Measurements from ENCODE around the gene POU3F2. TPM values are rescaled to one million over a fixed set of nuclear protein-coding genes. Genes with fewer than 3 reads are reported as not detected.

POU3F2 gene
- total and polyA plus RNA-seq, 3 donors from 2014 or later = 0.31 to 0.32 (median 0.31) TPM

DNA sequence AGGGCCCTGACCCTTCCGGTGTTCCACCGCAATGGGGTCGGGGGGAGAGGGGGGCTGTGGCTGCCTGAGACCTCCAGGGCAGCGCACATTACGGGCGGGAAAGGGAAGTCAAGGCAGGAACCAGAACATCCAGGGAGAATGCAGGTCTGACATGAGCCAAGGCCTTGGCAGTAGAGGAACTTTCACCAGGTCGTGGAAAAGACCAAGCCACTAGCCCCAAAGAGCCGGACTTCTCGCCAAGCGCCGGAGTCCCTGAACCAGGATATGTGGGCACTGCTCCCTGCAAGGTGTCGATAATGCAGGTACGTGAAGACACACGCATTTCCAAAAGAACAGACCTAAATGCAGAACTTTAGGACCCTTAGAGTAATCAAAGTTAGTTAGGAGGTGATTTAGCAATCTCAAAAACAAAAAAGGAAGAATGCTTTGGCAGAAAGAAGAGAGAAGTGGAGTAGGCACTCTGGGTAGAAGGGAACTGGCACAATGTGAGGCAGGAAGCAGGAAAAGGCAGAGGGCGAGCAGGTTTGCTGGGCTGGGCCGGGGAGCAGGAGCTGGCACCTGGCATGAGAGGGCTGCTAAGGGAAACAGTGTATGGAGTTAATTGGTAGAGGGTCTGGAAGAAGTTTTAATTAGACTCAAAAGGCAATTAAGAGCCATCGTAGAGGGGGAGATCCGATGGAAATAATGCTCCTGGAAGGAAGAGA lies 14.3 kb downstream of the POU3F2 start:
- DNase-seq = no peak
- H3K36me3 ChIP-seq (ENCODE audit: low read depth, missing control alignments) = no peaks in the 10 kb centered on the region
- 45 to 53% methylated on average over 12 to 18 of the region's 18 CpGs for WGBS, 2 donors
- peaks cover 8% of the 10 kb centered on the region for H3K4me1 ChIP-seq
- no peak for TF ChIP-seq POLR2A (IDR thresholded peaks at IDR 0.05)
- TF ChIP-seq, protein P1, sequence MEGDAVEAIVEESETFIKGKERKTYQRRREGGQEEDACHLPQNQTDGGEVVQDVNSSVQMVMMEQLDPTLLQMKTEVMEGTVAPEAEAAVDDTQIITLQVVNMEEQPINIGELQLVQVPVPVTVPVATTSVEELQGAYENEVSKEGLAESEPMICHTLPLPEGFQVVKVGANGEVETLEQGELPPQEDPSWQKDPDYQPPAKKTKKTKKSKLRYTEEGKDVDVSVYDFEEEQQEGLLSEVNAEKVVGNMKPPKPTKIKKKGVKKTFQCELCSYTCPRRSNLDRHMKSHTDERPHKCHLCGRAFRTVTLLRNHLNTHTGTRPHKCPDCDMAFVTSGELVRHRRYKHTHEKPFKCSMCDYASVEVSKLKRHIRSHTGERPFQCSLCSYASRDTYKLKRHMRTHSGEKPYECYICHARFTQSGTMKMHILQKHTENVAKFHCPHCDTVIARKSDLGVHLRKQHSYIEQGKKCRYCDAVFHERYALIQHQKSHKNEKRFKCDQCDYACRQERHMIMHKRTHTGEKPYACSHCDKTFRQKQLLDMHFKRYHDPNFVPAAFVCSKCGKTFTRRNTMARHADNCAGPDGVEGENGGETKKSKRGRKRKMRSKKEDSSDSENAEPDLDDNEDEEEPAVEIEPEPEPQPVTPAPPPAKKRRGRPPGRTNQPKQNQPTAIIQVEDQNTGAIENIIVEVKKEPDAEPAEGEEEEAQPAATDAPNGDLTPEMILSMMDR (IDR thresholded peaks at IDR 0.05) = no peak
- H3K9me3 ChIP-seq = no peaks in the 10 kb centered on the region
- H3K27me3 ChIP-seq = no peaks in the 10 kb centered on the region
- H3K4me3 ChIP-seq = peak overlapping the region in 1 of 2 donors; percentile 50
- no peak overlapping the region for H3K27ac ChIP-seq
- intact Hi-C loops (cut with DNase I; ENCODE audit: low total_unique reads) = no loop called here

DNA sequence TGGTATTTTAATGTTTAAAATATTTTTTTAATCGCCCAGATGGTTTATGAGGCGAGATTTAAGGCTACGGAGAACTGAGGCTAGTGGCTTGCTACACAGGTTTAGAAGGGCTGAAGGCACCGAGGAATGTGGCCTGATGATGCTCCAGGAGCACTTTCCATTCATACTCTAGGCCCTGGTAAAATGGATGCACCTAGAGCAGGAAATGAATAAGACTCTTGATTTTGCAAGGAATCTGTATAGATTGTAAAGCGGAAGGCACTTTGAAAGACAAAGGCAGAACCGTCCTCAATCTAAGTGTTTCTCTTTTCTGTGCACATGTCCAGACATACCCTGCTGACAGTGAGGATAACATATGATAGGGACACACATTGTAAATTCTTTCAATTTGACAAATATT lies 30.1 kb downstream of the POU3F2 start:
- no peaks in the 10 kb centered on the region for H3K27me3 ChIP-seq
- TF ChIP-seq, protein P1 (IDR thresholded peaks at IDR 0.05) = no peak
- no peak for TF ChIP-seq POLR2A (IDR thresholded peaks at IDR 0.05)
- WGBS, 2 donors = 93 to 97% methylated on average over 6 of the region's 6 CpGs
- intact Hi-C loops (cut with DNase I; ENCODE audit: low total_unique reads) = no loop called here
- no peaks in the 10 kb centered on the region for H3K36me3 ChIP-seq (ENCODE audit: low read depth, missing control alignments)
- no peak for DNase-seq
- no peaks in the 10 kb centered on the region for H3K9me3 ChIP-seq
- no peaks in the 10 kb centered on the region for H3K4me1 ChIP-seq
- no peak overlapping the region for H3K27ac ChIP-seq
- no peak overlapping the region for H3K4me3 ChIP-seq

DNA sequence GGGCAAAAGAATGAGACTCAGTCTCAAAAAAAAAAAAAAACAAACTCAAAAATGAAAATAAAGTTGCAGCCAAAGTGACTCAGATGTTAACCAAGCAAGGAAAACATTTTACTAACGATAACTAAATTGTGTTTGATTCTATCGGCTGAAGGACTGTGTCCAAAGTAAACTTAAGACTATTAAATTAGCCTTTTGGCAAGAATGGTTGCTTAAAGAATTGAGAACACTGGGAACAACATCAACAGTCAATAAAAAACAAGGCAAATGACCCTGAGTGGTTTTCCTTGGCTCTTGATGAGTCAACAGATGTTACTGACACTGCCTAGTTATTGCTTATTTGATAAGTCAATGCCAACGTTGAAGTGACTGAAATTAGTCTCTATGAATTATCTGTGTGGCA lies 36.7 kb downstream of the POU3F2 start:
- no peaks in the 10 kb centered on the region for H3K36me3 ChIP-seq (ENCODE audit: low read depth, missing control alignments)
- H3K4me3 ChIP-seq = no peak overlapping the region
- TF ChIP-seq POLR2A (IDR thresholded peaks at IDR 0.05) = no peak
- TF ChIP-seq, protein P1 (IDR thresholded peaks at IDR 0.05) = no peak
- no peaks in the 10 kb centered on the region for H3K27me3 ChIP-seq
- H3K27ac ChIP-seq = no peak overlapping the region
- no peaks in the 10 kb centered on the region for H3K4me1 ChIP-seq
- no peaks in the 10 kb centered on the region for H3K9me3 ChIP-seq
- WGBS, 2 donors = 42 to 48% methylated on average over 3 of the region's 3 CpGs
- no peak for DNase-seq
- intact Hi-C loops (cut with DNase I; ENCODE audit: low total_unique reads) = no loop called here

DNA sequence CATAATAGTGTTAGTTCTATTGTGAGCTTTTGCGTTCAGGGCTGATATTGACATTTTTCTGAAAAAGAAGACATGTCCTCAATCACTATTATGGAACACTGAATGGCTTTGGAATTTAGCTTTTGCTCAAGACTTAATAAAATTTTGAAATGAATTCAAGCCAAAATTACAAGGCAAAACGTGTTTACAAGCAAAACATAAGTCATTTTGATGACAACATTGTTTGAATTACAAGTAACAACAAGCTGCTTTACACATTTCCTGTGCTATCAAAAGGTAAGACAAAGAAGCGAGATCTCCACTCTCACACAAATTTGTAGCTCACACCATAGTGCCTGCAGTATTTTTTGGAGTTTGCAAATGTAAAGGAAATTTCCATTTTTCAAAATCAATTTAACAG lies 37.4 kb downstream of the POU3F2 start:
- no peak overlapping the region for H3K27ac ChIP-seq
- DNase-seq = no peak
- no peaks in the 10 kb centered on the region for H3K36me3 ChIP-seq (ENCODE audit: low read depth, missing control alignments)
- WGBS, 2 donors = 74 to 86% methylated on average over 3 of the region's 3 CpGs
- no peak for TF ChIP-seq POLR2A (IDR thresholded peaks at IDR 0.05)
- TF ChIP-seq, protein P1 (IDR thresholded peaks at IDR 0.05) = no peak
- H3K27me3 ChIP-seq = no peaks in the 10 kb centered on the region
- no peak overlapping the region for H3K4me3 ChIP-seq
- intact Hi-C loops (cut with DNase I; ENCODE audit: low total_unique reads) = no loop called here
- no peaks in the 10 kb centered on the region for H3K4me1 ChIP-seq
- H3K9me3 ChIP-seq = no peaks in the 10 kb centered on the region

DNA sequence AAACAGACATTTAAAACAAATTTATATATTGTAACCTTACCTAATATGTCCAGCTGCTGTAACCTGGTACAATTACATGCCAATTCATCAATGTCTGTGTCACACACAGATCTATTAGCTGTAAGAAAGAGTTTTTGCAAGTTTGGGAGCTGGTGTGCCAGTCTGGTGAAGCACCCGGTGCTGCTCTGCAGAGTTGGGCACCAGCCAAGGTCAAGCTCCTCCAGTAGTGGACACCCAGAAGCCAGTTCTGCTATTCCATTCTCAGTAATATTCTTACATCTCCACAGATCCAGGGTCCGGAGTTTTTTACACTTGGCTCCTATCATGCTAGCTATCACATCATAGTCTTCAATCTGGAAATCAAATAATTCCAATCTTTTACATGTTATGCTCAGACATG lies 41.0 kb downstream of the POU3F2 start:
- Histone ChIP-seq H3K27me3 (no peaks in the 10 kb centered on the region), H3K9me3 (no peaks in the 10 kb centered on the region), H3K4me1 (no peaks in the 10 kb centered on the region), H3K27ac (no peak overlapping the region), H3K36me3 (ENCODE audit: low read depth, missing control alignments) (no peaks in the 10 kb centered on the region), H3K4me3 (no peak overlapping the region)
- WGBS, 2 donors = 48 to 67% methylated on average over 2 of the region's 2 CpGs
- peak; percentile 76 for DNase-seq
- TF ChIP-seq POLR2A (IDR thresholded peaks at IDR 0.05) = no peak
- TF ChIP-seq, protein P1 (IDR thresholded peaks at IDR 0.05) = no peak
- intact Hi-C loops (cut with DNase I; ENCODE audit: low total_unique reads) = no loop called here
